ENCODE measurements around the gene PTPN13. TPM values are rescaled to one million over a fixed set of nuclear protein-coding genes. Genes with fewer than 3 reads are reported as not detected.

Gene PTPN13
- total RNA-seq, 3 donors from 2014 or later, result 2.9 to 15.6 (median 3.7) TPM

DNA sequence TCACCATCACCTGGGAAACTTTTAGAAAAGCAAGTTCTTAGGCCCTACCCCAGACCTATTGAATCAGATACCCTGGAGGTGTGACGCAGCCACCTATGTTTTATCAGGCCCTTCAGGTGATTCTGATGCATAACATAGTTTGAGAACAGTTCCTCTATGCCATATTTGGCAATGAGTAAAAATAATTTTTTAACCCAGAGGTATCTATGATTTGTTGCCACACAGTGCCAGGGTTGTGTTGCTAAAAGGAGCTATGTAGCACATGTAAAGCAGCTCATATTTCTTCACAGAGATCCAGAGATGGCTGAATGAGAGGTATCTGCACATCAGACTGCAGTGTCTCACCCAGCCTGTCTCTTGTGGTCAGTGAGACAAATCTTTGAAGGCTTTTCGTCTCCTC is 85.3 kb downstream of the PTPN13 start:
- Histone ChIP-seq H3K4me3 (no peak overlapping the region), H3K9me3 (no peaks in the 10 kb centered on the region), H3K36me3 (ENCODE audit: low read depth) (no peaks in the 10 kb centered on the region), H3K4me1 (ENCODE audit: low read depth) (no peaks in the 10 kb centered on the region)
- TF ChIP-seq, protein P1, sequence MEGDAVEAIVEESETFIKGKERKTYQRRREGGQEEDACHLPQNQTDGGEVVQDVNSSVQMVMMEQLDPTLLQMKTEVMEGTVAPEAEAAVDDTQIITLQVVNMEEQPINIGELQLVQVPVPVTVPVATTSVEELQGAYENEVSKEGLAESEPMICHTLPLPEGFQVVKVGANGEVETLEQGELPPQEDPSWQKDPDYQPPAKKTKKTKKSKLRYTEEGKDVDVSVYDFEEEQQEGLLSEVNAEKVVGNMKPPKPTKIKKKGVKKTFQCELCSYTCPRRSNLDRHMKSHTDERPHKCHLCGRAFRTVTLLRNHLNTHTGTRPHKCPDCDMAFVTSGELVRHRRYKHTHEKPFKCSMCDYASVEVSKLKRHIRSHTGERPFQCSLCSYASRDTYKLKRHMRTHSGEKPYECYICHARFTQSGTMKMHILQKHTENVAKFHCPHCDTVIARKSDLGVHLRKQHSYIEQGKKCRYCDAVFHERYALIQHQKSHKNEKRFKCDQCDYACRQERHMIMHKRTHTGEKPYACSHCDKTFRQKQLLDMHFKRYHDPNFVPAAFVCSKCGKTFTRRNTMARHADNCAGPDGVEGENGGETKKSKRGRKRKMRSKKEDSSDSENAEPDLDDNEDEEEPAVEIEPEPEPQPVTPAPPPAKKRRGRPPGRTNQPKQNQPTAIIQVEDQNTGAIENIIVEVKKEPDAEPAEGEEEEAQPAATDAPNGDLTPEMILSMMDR (IDR thresholded peaks at IDR 0.05), result no peak
- ATAC-seq (no peak), DNase-seq (no peak)
- intact Hi-C loops (cut with DNase I, micrococcal nuclease), result no loop called here

DNA sequence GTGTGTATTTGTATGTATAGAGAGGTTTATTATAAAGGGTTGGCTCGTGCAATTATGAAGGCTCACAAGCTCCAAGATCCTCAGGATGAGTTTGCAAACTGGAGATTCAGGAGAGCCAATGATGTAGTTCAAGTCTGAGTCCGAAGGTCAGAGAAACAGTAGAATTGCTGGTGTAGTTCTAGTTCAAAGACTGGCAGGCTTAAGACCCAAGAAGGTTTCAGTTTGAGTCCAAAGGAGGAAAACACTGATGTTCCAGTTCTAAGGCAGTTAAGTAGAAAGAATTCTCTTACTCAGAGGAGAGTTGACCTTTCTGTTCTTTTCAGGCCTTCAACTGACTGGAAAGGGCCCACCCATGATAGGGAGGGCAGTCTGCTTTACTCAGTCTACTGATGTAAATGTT is 89.1 kb downstream of the PTPN13 start:
- TF ChIP-seq, protein P1 (IDR thresholded peaks at IDR 0.05), result no peak
- Histone ChIP-seq H3K9me3 (no peaks in the 10 kb centered on the region), H3K36me3 (ENCODE audit: low read depth) (no peaks in the 10 kb centered on the region), H3K4me3 (no peak overlapping the region), H3K4me1 (ENCODE audit: low read depth) (no peaks in the 10 kb centered on the region)
- intact Hi-C loops (cut with DNase I, micrococcal nuclease), result no loop called here
- ATAC-seq (no peak), DNase-seq (no peak)

DNA sequence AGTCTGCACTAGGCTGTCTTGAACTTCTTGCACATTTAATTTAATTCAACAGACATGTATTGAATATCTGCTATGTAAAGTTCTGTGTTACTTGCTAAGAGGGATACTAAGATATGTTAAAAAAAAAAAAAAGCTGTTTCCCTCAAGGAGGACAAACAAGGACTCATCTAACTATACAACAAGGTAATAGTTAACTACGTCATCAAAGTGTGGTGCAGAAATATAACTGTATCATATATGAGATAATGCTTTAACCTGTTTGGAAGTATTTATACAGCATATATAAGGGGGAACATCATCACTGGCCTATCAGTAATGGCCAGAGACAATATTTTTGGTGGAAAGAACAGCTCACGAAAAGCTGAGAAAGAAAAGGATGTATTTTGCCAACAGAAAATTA is 89.9 kb downstream of the PTPN13 start:
- Histone ChIP-seq H3K9me3 (no peaks in the 10 kb centered on the region), H3K4me1 (ENCODE audit: low read depth) (no peaks in the 10 kb centered on the region), H3K36me3 (ENCODE audit: low read depth) (no peaks in the 10 kb centered on the region), H3K4me3 (no peak overlapping the region)
- ATAC-seq (no peak), DNase-seq (no peak)
- TF ChIP-seq, protein P1 (IDR thresholded peaks at IDR 0.05), result no peak
- intact Hi-C loops (cut with DNase I, micrococcal nuclease), result no loop called here

DNA sequence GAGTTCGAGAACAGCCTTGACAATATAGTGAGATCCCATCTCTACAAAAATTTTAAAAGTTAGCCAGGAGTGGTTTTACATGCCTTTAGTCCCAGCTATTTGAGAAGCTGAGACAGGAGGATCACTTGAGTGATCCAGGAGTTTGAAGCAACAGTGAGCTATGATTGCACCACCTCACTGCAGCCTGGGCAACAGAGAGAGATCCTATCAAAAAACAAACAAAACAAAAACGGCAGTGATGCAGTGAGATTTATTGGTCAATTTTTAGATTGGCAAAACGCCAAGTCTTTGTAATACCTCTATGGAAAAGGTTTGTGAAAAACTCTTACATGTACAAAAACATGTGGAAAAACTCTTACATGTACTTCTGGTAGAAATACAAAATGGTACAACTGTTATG is 91.3 kb downstream of the PTPN13 start:
- Histone ChIP-seq H3K9me3 (no peaks in the 10 kb centered on the region), H3K4me3 (no peak overlapping the region), H3K4me1 (ENCODE audit: low read depth) (no peaks in the 10 kb centered on the region), H3K36me3 (ENCODE audit: low read depth) (no peaks in the 10 kb centered on the region)
- DNase-seq (no peak), ATAC-seq (no peak)
- TF ChIP-seq, protein P1 (IDR thresholded peaks at IDR 0.05), result no peak
- intact Hi-C loops (cut with DNase I, micrococcal nuclease), result no loop called here

DNA sequence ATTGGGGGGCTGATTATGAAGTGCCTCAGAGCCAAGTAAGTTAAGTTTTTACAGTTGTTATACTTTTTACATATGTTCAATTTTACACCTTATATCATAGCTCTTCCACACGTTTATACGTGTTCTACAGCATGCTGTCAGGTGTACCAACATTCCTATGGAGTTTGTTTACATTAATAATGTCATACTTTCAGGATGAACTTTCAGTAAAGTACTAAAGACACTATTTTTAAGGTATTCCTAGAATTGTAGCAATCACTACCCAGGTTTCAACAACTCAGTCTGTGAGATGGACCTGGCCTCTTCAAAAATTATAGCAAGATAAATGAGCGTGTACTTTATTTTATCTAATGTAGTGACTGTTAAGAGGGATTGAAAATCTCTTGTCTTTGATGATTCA is 92.6 kb downstream of the PTPN13 start:
- DNase-seq (no peak), ATAC-seq (no peak)
- Histone ChIP-seq H3K4me1 (ENCODE audit: low read depth) (no peaks in the 10 kb centered on the region), H3K36me3 (ENCODE audit: low read depth) (no peaks in the 10 kb centered on the region), H3K9me3 (no peaks in the 10 kb centered on the region), H3K4me3 (no peak overlapping the region)
- TF ChIP-seq, protein P1 (IDR thresholded peaks at IDR 0.05), result no peak
- intact Hi-C loops (cut with DNase I, micrococcal nuclease), result no loop called here

DNA sequence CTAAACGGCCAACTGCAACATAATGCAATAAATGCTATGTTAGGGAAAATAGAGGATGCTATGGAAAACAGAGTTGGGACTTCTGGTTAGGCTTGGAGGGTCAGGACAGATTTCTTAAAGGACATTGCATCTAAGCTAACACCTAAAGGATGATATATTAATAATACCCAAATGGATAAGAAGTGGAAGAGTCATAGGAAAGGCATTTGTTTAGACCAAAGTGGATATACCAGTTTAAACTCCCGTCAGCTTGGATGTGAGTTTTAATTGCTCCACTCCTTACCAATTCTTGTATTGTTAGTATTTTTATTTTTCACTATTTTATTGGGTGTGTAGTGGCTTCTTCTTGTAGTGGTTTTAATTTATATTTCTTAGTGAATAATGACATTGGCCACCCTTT is 93.9 kb downstream of the PTPN13 start:
- H3K4me1 ChIP-seq (ENCODE audit: low read depth), result no peaks in the 10 kb centered on the region
- TF ChIP-seq, protein P1 (IDR thresholded peaks at IDR 0.05), result no peak
- no peak for ATAC-seq

More for the DNA sequence above, 93.9 kb downstream of the PTPN13 start:
- intact Hi-C loops (cut with DNase I, micrococcal nuclease), result no loop called here
- Histone ChIP-seq H3K9me3 (no peaks in the 10 kb centered on the region), H3K4me3 (no peak overlapping the region), H3K36me3 (ENCODE audit: low read depth) (no peaks in the 10 kb centered on the region)
- no peak for DNase-seq
